Calu3 (cell line): ENCODE data around the gene ANKMY1. TPM values are rescaled to one million over a fixed set of nuclear protein-coding genes. Genes with fewer than 3 reads are reported as not detected.

Source experiments
- BruUV-seq: library from RNA; stranded (reverse); fragments of 400-500 nt; replicated peaks from 2 replicates; lab custom pipeline; 2021; lab: Mats Ljungman, UMichigan
- CTCF ChIA-PET: fragments of 300-600 bp; sonication (Branson Sonifier 250); formaldehyde crosslinking; loops from one replicate; lab custom pipeline; 2022; ENCODE audit warnings: antibody characterized with exemption; lab: Charles Lee
- DNase-seq: peaks from one replicate; pipeline ENCODE4 v3.0.0; 2022
- H3K27ac Mint-ChIP-seq: one replicate; pipeline ENCODE4 v1.8.0; 2022; ENCODE audit warnings: mixed read lengths; ENCODE audit not compliant: unreplicated experiment
- H3K27me3 Mint-ChIP-seq: one replicate; pipeline ENCODE4 v1.8.0; 2022; ENCODE audit warnings: mixed read lengths; ENCODE audit not compliant: unreplicated experiment
- H3K36me3 Mint-ChIP-seq: one replicate; pipeline ENCODE4 v1.8.0; 2022; ENCODE audit warnings: mild to moderate bottlenecking, moderate library complexity, mixed read lengths; ENCODE audit not compliant: insufficient read depth, unreplicated experiment
- H3K4me1 Mint-ChIP-seq: one replicate; pipeline ENCODE4 v1.8.0; 2022; ENCODE audit warnings: mild to moderate bottlenecking, low read depth, mixed read lengths; ENCODE audit not compliant: unreplicated experiment
- H3K4me3 Mint-ChIP-seq: one replicate; pipeline ENCODE4 v1.8.0; 2022; ENCODE audit warnings: mild to moderate bottlenecking, low read depth, moderate library complexity, mixed read lengths; ENCODE audit not compliant: unreplicated experiment
- H3K9me3 Mint-ChIP-seq: one replicate; pipeline ENCODE4 v1.8.0; 2022; ENCODE audit warnings: low read depth, mixed read lengths; ENCODE audit not compliant: unreplicated experiment
- intact Hi-C: fragments of 100-400 bp; cut with micrococcal nuclease; formaldehyde crosslinking; loops from one replicate; pipeline ENCODE4 v1.10.0; 2022; ENCODE audit not compliant: unreplicated experiment
- total RNA-seq: library from RNA; stranded (reverse); gene quantifications from 2 replicates; pipeline ENCODE4 v1.2.3, GENCODE V29; 2022
- TF ChIP-seq, protein P1 (sequence below): fragments of 200-600 bp; IDR thresholded peaks from one replicate; pipeline ENCODE4 v1.8.0; 2022; ENCODE audit warnings: antibody characterized with exemption; ENCODE audit not compliant: unreplicated experiment

Gene ANKMY1
- total RNA-seq, 1 experiment from 2014 or later, result 38.2 TPM

DNA sequence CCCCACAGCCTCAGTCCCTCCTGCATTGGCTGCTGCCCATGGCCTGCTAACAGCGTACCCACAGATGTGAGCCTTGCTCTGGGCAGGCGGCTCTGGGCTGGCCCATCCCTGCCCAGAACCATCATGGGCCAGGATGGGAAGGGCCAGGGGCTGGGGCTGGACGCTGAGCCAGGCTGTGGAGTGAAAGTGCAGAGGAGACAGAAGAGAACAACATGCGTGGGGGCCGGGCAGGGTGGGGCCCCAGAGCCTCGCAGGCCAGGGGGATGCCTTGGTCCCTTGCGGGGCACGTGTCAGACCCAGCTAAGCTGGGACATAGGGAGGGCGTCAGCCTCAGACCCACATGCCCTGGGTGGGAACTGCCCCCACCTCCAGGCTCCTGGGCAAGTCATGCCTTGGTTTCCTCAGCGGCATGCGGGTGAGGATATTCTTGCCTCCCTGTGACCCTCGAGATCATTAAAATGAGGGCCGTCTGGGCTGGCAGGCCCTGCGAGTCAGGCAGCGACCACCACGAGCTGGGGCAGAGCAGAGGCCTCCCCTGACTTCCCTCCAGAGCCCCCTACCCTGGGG lies 95.0 kb downstream of the ANKMY1 start:
- Mint-ChIP-seq H3K27ac (no peak overlapping the region), H3K36me3 (peaks cover 34% of the 10 kb centered on the region), H3K27me3 (no peaks in the 10 kb centered on the region), H3K4me1 (no peaks in the 10 kb centered on the region), H3K9me3 (no peaks in the 10 kb centered on the region), H3K4me3 (no peak overlapping the region)
- DNase-seq, result peak; percentile 0
- intact Hi-C loops, result no loop called here
- TF ChIP-seq, protein P1, sequence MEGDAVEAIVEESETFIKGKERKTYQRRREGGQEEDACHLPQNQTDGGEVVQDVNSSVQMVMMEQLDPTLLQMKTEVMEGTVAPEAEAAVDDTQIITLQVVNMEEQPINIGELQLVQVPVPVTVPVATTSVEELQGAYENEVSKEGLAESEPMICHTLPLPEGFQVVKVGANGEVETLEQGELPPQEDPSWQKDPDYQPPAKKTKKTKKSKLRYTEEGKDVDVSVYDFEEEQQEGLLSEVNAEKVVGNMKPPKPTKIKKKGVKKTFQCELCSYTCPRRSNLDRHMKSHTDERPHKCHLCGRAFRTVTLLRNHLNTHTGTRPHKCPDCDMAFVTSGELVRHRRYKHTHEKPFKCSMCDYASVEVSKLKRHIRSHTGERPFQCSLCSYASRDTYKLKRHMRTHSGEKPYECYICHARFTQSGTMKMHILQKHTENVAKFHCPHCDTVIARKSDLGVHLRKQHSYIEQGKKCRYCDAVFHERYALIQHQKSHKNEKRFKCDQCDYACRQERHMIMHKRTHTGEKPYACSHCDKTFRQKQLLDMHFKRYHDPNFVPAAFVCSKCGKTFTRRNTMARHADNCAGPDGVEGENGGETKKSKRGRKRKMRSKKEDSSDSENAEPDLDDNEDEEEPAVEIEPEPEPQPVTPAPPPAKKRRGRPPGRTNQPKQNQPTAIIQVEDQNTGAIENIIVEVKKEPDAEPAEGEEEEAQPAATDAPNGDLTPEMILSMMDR, result no peak
- CTCF ChIA-PET, result no interaction called here
- no TSS peak for BruUV-seq

- TF ChIP-seq, protein P1, result no peak
- Mint-ChIP-seq H3K9me3 (no peaks in the 10 kb centered on the region), H3K4me1 (no peaks in the 10 kb centered on the region), H3K4me3 (no peak overlapping the region), H3K27ac (no peak overlapping the region), H3K27me3 (no peaks in the 10 kb centered on the region), H3K36me3 (peaks cover 37% of the 10 kb centered on the region)
- intact Hi-C loops, result no loop called here
- CTCF ChIA-PET, result interaction anchor here (0.5 kb wide), 1 partner anchor 603 kb away, joined by 4 read pairs; no protein-coding TSS in a partner anchor
- no TSS peak for BruUV-seq
- DNase-seq, result peak; percentile 0
Measured at GRCh38 chr2:240462073-240462706, 95.6 kb downstream of the ANKMY1 start.

GRCh38 chr2:240461471-240462072 lies 96.2 kb downstream of the ANKMY1 start:
- Mint-ChIP-seq H3K27me3 (no peaks in the 10 kb centered on the region), H3K36me3 (peaks cover 41% of the 10 kb centered on the region), H3K4me1 (no peaks in the 10 kb centered on the region), H3K4me3 (no peak overlapping the region), H3K9me3 (no peaks in the 10 kb centered on the region), H3K27ac (no peak overlapping the region)
- no TSS peak for BruUV-seq
- DNase-seq, result no peak
- TF ChIP-seq, protein P1, result no peak
- CTCF ChIA-PET, result interaction anchor here (0.5 to 0.8 kb wide), 2 partner anchors 12 to 604 kb away, joined by 3 to 4 read pairs; no protein-coding TSS in a partner anchor
- intact Hi-C loops, result no loop called here

- no peak for DNase-seq
- Mint-ChIP-seq H3K27me3 (no peaks in the 10 kb centered on the region), H3K27ac (peak overlapping the region; percentile 5), H3K9me3 (no peaks in the 10 kb centered on the region), H3K4me1 (no peaks in the 10 kb centered on the region), H3K36me3 (peaks cover 40% of the 10 kb centered on the region), H3K4me3 (no peak overlapping the region)
- BruUV-seq, result no TSS peak
- intact Hi-C loops, result no loop called here
- CTCF ChIA-PET, result interaction anchor here (0.6 to 0.8 kb wide), 2 partner anchors 11 to 233 kb away, joined by 3 read pairs; no protein-coding TSS in a partner anchor
- TF ChIP-seq, protein P1, result no peak
Measured at GRCh38 chr2:240460781-240461431, 96.9 kb downstream of the ANKMY1 start.
